HFF-Myc (cell line): ENCODE data around the gene CLASP1.
"Not testable (repeated sequence)": the region's sequence is repeated elsewhere in the genome, so short reads cannot be mapped to it uniquely, and the experiment has no call there.

Experiments used
- DNase-seq: peaks from one replicate; pipeline ENCODE4 v3.0.0-alpha.2; 2011; ENCODE audit warnings: low read depth; ENCODE audit errors: extremely low read depth
- H3K4me3 ChIP-seq: replicated peaks from 2 replicates; pipeline ENCODE4 v1.5.1; 2011; ENCODE audit warnings: low read depth, mild to moderate bottlenecking, control low read depth, low read length
- CTCF ChIP-seq: IDR thresholded peaks from 2 replicates; pipeline ENCODE4 v1.5.1; 2012; ENCODE audit warnings: mild to moderate bottlenecking, low read depth, low read length, control low read depth; ENCODE audit errors: missing control alignments

Gene CLASP1

GRCh38 chr2:121377646-121378045 lies 271.6 kb downstream of the CLASP1 start:
- DNase-seq, result no peak
- H3K4me3 ChIP-seq, result no peak overlapping the region
- no peak for TF ChIP-seq CTCF

GRCh38 chr2:121376535-121377250 lies 272.6 kb downstream of the CLASP1 start:
- no peak for TF ChIP-seq CTCF
- DNase-seq, result no peak
- H3K4me3 ChIP-seq, result no peak overlapping the region

- no peak for TF ChIP-seq CTCF
- H3K4me3 ChIP-seq, result no peak overlapping the region
- no peak for DNase-seq
These were observed 273.6 kb downstream of the CLASP1 start for GRCh38 chr2:121375621-121376159.

- not testable (repeated sequence) for H3K4me3 ChIP-seq, DNase-seq
These were observed 274.7 kb downstream of the CLASP1 start for GRCh38 chr2:121374412-121375075.

- no peak for DNase-seq
- H3K4me3 ChIP-seq, result no peak overlapping the region
- TF ChIP-seq CTCF, result no peak
These were observed 276.4 kb downstream of the CLASP1 start for GRCh38 chr2:121372721-121373353.

- H3K4me3 ChIP-seq, result no peak overlapping the region
- DNase-seq, result no peak
- no peak for TF ChIP-seq CTCF
These were observed 277.2 kb downstream of the CLASP1 start for GRCh38 chr2:121372082-121372481.

- TF ChIP-seq CTCF, result no peak
- DNase-seq, result no peak
- H3K4me3 ChIP-seq, result no peak overlapping the region
These were observed 280.4 kb downstream of the CLASP1 start for GRCh38 chr2:121368836-121369235.
